Activated T-cell treated with anti-CD3 and anti-CD28 coated beads for 48 hours (primary cell): ENCODE measurements around the gene LARP4B.

Experiments used
- DNase-seq: peaks from one replicate; pipeline ENCODE4 v3.0.0-alpha.2; 2020; ENCODE audit warnings: low read depth

LARP4B gene

DNA sequence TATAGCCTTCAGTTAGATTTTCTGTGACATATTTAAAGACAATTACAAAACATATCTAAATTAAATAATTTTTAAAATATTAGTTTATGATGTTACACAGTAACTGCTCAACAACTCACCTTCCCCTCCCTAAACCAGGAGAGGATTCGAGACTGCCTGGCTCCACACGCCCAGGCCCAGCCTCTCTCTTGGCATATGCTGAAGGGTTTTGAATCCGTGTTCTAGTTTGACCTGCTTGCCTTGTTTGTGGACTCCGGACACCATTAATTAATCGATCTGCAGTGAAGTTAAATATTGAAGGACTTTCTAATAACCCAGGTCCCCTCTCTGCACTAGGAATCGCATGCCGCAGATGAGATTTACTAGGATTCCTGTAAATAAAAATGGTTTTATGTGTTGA, 106.6 kb downstream of the LARP4B start:
- DNase-seq = no peak

DNA sequence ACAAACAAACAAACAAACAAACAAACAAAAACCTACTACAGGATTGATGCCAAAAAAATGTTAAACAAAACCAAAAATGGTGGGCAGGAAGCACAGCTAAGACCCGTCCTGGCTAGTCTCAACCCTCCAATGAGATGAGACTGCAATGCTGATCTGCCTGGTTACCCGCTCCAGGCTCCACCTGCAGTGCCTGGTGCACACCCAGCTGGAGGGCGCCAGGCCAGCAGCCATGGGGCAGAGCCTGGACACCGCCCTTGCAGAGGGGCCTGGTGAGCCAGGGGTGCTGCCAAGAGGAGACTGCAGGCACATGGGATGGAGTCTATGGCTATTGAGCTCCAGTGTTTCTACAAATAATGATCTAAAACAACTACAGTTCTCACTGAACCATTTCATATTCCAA, 107.0 kb downstream of the LARP4B start:
- DNase-seq = no peak

DNA sequence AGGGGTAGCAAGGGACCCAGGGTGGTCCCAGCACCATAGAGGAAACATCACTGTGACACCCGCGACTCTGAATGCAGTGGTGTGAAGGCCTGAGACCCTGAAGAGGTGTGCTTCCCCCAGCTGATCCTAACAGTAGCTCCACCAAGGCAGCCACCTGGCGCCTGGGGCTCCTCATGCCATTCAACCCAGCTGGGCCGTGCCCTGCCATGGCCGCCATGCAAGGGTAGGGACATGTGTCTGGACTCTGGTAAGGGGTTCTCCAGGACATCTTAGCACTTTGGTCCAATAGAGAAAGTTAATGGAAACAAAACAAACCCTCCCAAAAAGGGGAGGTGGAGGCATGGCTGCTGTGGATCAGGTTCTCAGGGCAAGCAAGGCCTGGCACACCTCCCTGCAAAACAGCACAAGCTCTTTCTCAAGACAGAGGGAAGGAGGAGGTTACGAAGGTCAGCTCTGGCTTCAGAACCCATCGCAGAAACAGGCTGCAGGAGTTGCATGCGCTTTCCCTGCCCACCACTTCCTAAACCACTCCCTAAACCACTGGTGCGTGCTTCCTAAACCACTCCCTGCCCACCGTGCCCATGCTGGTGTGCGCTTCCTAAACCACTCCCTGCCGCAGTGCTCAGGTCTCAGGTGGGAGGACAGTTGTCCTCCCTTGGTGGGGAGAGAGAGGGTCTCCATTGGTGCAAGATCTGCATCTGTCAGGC, 108.7 kb downstream of the LARP4B start:
- DNase-seq = no peak

DNA sequence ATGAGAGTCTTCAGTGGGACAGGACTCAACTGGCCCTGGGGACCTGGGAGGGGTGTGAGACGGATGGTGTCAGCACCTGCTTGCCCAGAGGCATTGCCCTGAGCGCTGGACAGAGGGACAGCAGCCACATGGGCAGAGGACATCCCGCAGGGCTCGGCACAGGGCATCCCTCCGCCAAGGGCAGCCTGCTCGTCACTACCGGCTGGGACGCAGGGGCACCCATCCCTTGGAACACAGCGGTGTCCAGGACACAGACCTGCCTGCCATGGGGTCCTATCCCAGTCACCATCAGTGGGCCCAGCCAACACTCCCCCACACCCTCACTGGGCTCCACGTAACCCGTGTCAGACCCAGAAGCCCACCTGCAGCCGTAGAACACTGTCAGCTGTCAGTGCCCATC, 109.3 kb downstream of the LARP4B start:
- no peak for DNase-seq

DNA sequence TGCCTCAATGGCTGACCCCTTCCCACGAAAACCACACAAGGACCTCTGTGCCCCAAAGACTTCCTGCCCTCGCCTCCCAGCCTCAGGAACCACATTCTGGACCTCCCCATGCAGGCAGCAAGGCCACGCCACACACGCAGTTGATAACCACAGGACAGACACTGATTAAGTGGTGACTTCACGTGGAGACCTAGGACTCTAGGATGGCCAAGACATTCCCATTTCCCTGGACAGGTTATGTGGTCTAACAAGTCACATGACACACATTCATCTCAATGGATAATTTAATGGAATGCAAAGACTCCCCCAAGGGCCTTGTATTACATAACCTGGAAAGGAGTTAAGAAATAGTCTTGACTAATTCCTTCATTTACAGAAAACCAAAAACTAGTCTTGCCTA, 110.2 kb downstream of the LARP4B start:
- no peak for DNase-seq

DNA sequence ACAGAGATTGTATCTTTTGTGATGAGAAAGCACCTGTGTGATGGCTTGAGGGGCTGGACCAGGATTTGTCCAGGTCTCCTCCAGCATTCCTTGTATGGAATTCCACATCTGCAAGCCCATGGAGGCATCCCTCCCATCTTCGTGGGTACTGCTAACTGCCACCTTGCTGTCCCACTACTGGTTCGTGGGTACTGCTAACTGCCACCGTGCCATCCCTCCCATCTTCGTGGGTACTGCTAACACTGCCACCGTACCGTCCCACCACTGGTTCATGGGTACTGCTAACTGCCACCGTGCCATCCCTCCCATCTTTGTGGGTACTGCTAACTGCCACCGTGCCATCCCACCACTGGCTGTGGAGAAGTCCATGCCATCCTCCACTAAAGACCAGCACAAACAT, 111.7 kb downstream of the LARP4B start:
- DNase-seq = no peak

DNA sequence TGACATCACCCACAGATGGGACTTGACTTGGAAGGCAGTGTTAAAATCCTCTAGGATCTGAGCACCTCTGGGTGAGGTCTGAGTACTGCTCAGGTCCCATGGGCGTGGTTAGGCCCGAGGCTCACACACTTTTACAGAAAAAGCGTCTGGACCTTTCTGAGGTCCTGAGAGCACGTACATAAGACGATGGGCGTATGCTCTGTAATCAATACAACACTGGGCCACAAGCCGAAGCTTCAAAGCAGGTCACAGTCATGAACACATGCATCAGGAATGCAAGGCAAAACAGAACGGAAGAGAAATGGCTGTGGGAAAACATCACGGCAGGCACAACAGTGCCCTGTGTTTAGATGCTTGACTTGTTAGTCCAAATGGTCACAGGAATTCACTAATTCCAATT, 112.2 kb downstream of the LARP4B start:
- no peak for DNase-seq

DNA sequence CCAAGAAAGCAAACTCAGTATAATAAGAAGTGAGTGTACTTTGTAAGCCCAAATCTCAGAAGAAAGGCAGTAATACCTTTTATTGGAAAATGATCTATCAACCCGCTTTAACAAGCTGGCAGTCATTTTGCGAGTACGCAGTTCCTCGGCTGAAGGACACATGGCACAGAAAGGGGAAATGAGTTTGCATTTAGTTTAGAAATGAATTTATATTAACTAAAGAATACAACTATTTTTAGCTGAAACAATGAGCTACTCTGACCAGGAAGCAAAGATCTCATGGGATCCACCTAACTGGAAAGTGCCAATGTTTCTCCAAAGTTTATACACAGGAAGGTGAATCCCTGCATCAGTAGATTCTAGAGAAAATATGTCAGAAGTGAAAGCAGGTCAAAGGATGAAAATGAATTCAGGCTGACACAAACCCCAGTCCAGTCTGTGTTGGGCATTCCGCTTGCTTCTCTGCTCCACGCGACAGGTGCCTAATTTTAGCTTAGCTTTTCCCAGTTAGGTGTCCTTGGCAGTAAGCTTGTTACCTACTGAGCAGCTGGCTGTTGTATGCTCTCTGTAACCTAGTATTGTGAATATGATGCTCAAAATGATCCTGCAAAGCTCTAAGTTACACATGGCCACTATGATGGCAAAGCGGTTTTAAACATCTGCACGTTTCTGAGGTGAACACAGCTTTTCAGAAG, 112.8 kb downstream of the LARP4B start:
- no peak for DNase-seq

DNA sequence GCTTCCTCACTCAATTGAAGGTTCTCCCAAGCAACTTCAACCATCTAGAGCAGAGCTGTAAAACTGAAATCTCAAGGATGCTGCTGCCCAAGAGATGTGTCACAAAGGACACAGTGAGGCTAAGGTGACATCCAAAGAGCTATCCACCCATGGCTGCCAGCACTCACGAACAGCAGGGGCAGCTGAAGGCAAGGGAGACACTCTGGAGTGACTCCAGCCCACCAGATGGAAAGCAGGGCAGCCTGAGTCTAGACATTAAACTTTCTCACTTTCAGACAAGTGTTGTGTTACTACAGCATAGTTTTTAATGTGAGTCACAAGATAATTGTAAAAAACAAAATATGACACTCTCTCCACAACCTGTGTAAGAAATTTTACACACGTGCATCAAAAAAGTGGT, 113.5 kb downstream of the LARP4B start:
- no peak for DNase-seq

DNA sequence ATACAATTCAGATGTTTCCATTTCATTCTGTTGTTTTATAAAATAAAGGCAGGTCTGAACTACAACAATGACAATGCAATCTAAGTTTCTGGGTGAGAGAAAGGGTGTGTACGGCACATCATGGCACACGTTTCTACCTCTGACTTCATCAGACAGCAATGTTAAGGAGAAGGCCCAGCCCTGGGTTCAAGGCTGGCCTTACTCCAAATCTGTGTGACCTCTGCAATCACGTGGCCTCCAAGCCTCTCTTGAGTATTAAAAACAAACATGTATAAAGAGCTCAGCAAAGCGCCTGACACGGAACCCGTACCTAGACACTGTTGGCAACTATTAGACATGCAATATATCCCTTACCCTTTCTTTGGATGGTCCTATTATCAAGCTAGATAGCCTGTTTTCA, 114.1 kb downstream of the LARP4B start:
- no peak for DNase-seq

DNA sequence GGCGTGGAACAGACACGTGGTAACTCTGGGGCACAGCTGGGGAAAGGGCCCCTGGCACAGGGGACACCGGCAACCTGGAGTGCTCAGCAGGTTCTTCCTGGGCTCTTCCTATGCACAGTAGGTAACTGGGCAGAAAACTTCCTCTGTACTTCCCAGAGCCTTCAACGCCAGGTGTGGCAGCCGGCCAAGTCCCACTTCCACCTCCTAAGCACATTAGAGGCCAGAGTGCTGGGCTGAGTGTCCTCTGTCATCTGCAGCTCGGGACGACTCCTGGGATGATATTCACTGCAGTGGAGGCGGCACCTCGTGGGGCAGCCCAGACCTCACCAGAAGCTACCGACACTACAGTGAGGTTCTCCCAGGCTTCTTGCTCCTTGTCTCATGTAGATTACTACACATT, 114.5 kb downstream of the LARP4B start:
- no peak for DNase-seq

DNA sequence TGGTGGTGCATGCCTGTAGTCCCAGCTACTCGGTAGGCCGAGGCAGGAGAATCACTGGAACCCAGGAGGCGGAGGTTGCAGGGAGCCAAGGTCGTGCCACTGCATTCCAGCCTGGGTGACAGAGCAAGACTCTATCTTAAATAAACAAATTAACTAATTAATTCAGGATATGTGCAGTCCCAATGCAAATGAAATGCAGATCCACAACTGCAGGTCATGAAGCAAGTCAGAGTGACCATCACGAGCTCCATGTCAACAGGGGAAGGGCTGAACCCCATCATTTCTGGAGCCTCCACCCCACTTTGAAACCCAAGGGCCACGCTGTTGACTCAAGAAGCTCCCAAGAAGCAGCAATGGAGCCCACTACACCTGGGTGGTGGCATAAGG, 115.4 kb downstream of the LARP4B start:
- no peak for DNase-seq

DNA sequence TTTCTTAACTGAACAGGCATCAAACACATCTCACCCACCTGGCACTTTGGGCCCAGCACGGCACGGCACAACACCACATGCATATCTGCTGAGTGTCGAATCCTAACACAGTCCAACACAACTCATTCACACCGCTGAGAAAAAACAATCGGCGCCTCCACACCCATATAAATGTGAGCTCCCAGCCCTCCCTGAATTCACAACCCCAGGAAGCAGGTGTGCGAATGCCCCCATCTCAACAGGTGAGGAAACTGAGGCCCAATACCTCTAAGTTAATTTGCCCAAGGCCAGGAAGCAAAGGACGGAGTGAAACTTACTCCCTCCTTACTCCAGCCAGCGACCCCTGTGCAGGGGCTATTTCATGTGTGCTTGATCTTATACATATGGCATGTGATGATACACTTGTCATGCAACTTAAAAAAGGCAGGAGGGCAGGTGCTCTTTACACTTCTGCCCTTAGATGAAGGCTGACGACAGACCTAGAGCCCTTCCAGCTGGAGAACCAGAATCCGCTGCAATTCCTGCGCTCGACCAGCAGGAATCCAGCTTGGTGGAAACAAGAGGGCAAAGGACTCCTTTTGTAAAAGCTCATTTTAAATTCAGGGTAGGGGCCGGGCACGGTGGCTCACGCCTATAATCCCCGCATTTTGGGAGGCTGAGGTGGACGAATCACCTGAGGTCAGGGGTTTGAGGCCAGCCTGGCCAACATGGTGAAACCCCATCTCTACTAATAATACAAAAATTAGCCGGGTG, 116.0 kb downstream of the LARP4B start:
- no peak for DNase-seq

DNA sequence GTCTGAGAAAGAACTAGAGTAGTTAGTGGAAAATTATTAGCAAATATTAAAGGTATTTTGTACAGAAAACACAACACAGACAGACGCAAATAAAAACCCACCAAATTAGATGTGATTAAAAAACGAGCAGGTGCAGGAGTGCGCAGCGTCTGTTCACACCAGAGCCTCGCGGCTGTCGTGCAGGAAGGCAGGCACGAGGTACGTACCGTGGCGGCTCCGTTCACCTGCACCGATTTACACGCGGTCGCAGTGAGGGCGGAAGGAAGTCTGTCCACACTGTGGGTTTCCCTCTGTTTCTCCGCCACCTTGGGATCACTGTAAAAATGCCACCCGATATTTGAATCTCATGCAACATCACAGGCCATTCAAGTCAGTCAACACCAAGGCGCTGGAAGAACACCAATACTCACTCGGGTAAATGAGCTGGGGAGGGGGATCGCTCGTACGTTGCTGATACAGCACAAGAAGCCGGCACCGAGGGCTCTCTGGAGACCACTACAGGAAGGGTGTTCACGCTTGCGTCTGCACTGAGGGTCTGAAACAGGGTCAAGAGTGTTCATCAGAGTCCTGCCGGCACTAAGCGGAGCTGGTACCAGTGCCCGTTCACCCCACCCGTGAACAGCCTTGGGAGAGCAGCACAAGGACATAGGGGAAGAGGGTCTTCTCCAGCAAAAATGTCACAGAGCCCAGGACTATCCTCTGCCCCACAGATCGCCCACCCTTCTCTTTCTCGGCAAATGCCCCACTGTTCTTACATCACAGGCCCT, 116.8 kb downstream of the LARP4B start:
- no peak for DNase-seq

DNA sequence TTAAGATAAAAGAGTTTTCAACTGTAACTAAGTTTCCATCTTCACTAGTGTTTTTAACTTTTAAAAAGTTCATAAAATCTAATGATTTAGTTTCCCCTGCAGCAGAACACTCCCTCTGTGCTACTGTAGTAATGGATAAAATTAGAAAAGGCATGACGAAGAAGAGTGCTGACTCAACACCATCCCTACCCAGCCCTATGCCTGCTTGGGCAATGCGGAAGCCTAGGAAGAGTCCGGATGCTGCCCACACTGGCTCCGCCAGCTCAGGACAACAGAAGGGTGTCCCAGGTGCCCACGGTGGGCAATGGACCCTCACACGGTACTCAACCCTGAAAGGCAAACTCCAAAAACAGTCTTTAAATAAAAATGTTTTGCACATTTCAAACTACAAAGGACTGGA, 118.2 kb downstream of the LARP4B start:
- DNase-seq = no peak

DNA sequence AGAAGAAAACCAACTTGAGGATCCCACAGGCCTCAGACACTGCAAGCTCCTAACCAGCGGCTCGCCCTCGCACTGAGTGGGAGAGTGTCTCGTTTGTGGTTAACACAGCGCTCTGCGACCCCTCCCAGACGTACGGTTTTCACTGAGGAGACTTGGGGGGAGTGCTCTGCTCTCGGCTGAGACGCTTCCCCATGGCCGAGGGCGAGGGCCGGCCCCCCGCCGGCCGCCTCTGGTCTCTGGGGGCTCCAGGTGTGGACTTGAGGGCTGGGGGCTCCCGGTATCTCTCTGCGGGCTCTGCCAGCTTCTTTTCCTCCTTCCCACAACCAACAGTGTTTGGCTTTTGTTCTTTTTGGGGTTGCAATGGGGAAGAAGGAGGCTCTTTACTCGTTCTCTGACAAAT, 118.7 kb downstream of the LARP4B start:
- no peak for DNase-seq

DNA sequence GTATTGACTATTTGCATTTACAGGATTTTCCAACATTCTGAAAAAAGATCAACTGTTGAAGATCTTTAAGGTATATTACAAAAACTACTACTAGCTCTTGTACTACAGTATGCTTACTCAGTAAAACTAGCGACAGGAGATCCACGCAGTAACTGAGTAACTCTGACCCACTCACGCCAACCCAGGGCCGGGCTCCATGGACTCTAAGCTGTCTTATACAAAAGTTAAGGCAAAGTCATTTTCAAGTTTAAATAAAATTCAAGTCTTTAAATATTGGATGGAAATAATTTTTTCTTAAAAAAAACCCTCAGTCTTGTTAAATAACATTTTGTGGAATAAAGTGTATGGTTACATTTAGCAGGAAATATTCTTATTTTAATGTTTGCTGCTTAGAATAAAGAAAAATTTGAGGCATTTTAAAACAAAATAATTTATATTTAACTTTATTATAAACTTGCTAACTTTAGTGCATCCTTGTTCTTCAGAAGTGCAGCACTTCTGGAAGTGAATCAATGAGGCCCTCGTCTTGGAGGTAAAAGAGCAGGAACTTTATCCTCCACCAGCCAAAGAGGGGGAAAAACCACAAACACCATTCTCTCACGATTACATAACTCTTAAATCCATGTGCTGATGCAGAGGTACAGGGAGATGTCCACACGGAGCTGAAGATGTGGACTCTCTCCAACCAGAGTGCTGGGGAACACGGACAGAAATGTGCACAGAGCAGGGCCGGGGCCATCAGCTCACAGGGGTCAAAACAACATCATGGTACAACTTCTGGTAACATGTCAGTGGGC, 119.9 kb downstream of the LARP4B start:
- DNase-seq = no peak

DNA sequence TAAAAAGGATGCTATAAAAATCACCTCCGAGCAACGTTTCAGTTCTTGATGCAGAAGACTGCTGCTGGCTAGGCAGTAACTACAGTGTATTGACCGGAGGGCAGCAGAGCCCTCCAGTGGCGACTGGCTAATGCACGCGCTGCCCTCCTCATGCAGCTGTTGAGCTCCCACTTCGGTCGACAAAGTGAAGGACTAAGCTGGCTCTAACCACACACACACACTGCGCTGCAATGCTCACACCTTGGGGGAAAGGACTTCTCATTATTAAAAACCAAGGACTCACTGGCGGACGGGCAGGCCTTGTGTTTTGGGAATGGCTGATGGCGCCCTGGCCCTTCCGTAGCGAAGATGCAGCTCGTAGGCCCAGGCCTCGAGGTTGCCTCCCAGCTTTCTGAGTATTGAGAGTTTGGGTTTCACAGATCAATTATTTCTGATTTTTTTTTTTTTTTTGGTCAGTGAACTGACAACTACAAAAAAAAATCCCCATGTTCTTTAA, 121.1 kb downstream of the LARP4B start:
- DNase-seq = no peak

DNA sequence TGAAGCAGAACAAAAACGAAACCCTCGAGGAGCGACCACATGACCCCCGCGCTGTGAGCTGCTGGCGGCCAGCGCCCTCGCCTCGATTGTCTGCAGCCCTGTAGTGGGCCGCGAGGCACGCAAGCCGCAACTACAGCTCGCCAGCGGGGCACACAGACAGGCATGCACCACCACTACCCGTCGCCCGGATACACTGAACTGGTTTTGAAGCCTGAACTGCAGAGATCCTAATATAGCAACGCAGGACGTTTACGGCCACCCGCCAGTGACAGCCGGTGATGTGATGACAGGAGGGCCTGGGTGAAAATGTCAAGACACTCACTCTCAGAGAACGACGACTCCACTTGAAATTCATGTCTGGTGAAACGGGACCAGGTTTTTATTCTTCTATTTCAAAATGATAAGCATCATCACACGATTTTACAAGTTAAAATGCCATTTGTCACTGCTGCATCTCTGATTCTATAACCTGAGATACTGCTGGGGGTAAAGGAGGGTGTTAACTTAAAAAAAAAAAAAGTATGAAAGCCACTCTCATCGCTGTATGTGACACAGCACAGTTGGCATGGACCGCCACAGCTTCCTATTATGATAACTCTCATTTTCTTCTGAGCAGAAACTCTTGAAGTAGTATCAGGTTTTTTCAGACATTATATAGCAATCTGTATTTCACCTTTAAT, 121.7 kb downstream of the LARP4B start:
- DNase-seq = no peak

DNA sequence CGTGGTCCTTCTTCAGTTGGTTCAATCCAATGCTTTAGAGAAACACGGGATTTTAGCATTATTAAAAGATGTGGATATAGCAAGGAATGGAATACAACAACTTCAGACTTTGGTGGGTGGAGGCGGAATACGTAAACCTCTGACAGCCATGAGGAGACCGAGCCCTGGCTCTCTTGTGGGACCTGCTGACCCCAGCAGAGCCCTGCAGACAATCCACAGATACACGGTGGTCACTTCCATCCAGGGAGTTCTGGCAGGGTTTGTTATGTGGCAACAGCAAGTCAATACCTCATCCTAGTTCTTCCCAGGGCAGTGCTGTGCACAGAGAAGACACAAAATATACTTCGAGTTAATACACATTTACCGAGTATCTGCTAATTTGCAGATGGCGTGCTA, 123.5 kb downstream of the LARP4B start:
- no peak for DNase-seq
